OCI-LY3 (cell line): Measurements from ENCODE around the gene TMEM132D.

Source experiments
- H2AFZ ChIP-seq: fragments of 200-600, 300-600 bp; shearing (Covaris generic); 2 replicates; pipeline ENCODE4 v1.6.0; 2014; ENCODE audit warnings: antibody characterized with exemption, low read depth, low read length
- H3K27ac ChIP-seq: fragments of 200-600, 300-600 bp; sonication (generic); 2 replicates; pipeline ENCODE4 v1.5.1; 2014; ENCODE audit warnings: mild to moderate bottlenecking, low read length, moderate library complexity, mixed read lengths
- H3K27me3 ChIP-seq: fragments of 200-600, 300-600 bp; sonication (generic); 2 replicates; pipeline ENCODE4 v1.6.1; 2014; ENCODE audit warnings: low read depth, low read length, mixed read lengths
- H3K36me3 ChIP-seq: fragments of 200-600, 300-600 bp; sonication (generic); replicated peaks from 2 replicates; pipeline ENCODE3; 2014; ENCODE audit warnings: low read depth, low read length, mixed read lengths
- H3K4me1 ChIP-seq: fragments of 300-600, 200-600 bp; sonication (generic); 2 replicates; pipeline ENCODE4 v1.6.1; 2014; ENCODE audit warnings: low read length, mixed read lengths
- H3K4me2 ChIP-seq: fragments of 200-600, 300-600 bp; sonication (generic); 2 replicates; pipeline ENCODE4 v1.6.1; 2014; ENCODE audit warnings: low read length, mixed read lengths
- H3K4me3 ChIP-seq: fragments of 300-600, 200-600 bp; sonication (generic); 2 replicates; pipeline ENCODE4 v1.5.1; 2014; ENCODE audit warnings: antibody characterized with exemption, mild to moderate bottlenecking, low read length, moderate library complexity
- H3K79me2 ChIP-seq: fragments of 300-600, 200-600 bp; shearing (Covaris generic); 2 replicates; pipeline ENCODE4 v1.6.1; 2014; ENCODE audit warnings: mild to moderate bottlenecking, low read length, mixed read lengths
- H3K9ac ChIP-seq: fragments of 300-600, 200-600 bp; shearing (Covaris generic); 2 replicates; pipeline ENCODE4 v1.6.0; 2014; ENCODE audit warnings: mild to moderate bottlenecking, low read length, moderate library complexity
- H3K9me3 ChIP-seq: fragments of 200-600, 300-600 bp; shearing (Covaris generic); 2 replicates; pipeline ENCODE4 v1.6.1; 2014; ENCODE audit warnings: low read length, mixed read lengths; ENCODE audit not compliant: insufficient read depth
- H4K20me1 ChIP-seq: fragments of 200-600, 300-600 bp; sonication (generic); 2 replicates; pipeline ENCODE4 v1.6.1; 2016; ENCODE audit warnings: low read length, mixed read lengths; ENCODE audit not compliant: insufficient read depth
- EZH2phosphoT487 ChIP-seq: fragments of 200-600 bp; shearing (Covaris generic); IDR thresholded peaks from 2 replicates; pipeline ENCODE4 v1.6.1; 2018; ENCODE audit warnings: antibody characterized with exemption, mixed run types, low read depth
- TF ChIP-seq, protein P1 (sequence below): fragments of 200-600, 300-600 bp; sonication (generic); IDR thresholded peaks from 2 replicates; pipeline ENCODE4 v1.5.1; 2014; ENCODE audit warnings: antibody characterized with exemption, low read length, low read depth

Gene TMEM132D

DNA sequence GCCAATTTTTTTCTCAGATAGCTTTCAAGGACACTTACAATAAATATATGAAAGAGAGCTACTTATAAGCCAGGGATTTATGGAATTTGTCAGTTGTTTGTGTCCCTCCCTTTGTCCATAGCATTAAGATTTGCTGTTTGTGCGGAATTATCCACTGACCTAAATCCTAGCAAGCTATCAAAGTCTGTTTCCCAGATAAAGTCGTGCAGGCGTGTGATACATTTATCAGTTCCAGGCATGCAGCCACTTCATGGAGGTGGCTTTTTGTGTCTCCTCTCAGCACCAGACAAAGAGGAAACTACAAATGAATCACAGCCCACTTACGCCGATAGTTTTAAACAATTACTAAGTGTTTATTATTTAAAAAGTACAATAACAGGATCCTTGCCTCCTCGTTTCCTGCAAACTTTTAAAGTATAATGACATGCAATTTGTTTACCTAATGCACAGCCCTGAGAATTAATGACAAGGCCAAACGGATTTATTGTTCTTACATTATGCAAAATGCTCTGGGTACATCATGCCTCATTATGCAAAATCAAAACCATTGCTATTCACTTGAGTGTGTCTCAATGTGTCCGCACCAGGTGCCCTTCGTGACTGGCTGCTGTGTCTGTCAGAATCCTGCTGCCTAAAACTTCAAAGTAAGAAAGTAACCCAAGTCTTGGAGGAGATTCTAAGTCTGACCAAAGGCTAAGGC, 627.3 kb downstream of the TMEM132D start:
- no peak overlapping the region for H3K27ac ChIP-seq
- H3K79me2 ChIP-seq, result no peaks in the 10 kb centered on the region
- H3K9ac ChIP-seq, result no peak overlapping the region
- no peak overlapping the region for H2AFZ ChIP-seq
- no peaks in the 10 kb centered on the region for H3K36me3 ChIP-seq
- TF ChIP-seq, protein P1, sequence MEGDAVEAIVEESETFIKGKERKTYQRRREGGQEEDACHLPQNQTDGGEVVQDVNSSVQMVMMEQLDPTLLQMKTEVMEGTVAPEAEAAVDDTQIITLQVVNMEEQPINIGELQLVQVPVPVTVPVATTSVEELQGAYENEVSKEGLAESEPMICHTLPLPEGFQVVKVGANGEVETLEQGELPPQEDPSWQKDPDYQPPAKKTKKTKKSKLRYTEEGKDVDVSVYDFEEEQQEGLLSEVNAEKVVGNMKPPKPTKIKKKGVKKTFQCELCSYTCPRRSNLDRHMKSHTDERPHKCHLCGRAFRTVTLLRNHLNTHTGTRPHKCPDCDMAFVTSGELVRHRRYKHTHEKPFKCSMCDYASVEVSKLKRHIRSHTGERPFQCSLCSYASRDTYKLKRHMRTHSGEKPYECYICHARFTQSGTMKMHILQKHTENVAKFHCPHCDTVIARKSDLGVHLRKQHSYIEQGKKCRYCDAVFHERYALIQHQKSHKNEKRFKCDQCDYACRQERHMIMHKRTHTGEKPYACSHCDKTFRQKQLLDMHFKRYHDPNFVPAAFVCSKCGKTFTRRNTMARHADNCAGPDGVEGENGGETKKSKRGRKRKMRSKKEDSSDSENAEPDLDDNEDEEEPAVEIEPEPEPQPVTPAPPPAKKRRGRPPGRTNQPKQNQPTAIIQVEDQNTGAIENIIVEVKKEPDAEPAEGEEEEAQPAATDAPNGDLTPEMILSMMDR, result no peak
- TF ChIP-seq EZH2phosphoT487, result no peak
- H3K4me2 ChIP-seq, result no peak overlapping the region
- H3K4me3 ChIP-seq, result no peak overlapping the region
- H3K9me3 ChIP-seq, result no peaks in the 10 kb centered on the region
- H3K4me1 ChIP-seq, result no peaks in the 10 kb centered on the region
- no peaks in the 10 kb centered on the region for H3K27me3 ChIP-seq
- H4K20me1 ChIP-seq, result no peaks in the 10 kb centered on the region

DNA sequence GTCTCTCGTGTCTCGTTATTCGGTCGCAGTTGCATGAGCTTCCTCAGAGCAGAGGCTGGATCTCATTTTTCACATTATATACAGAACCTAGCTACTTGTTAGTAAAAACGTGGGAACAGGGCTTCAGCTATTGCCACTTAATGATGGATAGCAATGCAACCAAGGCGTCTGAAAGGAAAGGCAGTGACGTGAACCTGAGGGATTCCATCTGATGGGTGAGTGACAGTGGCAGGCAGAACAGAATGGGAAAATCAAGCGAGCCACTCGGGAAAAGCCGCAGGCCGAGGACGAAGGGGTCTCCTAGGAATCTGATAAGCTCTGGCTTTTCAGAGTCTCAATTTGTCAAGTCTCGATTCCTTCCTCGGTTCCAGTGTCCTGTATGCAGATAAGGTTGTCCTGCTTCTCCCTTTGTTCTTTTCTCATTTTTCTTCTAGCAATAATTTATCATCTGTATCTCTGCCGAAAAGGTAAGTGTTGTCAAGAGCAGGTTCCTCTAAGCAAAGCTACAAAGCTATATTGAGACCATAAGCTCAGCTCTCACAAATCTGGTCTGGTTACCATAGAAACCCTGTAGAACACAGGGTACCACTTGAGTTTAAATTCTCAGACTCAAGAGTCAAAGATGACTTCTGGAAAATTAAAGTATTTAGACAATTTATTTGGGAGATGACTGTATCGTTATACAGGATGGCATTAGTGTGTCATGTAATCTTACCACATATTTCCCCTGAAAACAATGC, 633.9 kb downstream of the TMEM132D start:
- H3K9ac ChIP-seq, result no peak overlapping the region
- no peaks in the 10 kb centered on the region for H3K4me1 ChIP-seq
- H3K27me3 ChIP-seq, result no peaks in the 10 kb centered on the region
- no peak overlapping the region for H3K27ac ChIP-seq
- H3K4me3 ChIP-seq, result no peak overlapping the region
- H3K36me3 ChIP-seq, result no peaks in the 10 kb centered on the region
- H3K9me3 ChIP-seq, result no peaks in the 10 kb centered on the region
- no peaks in the 10 kb centered on the region for H3K79me2 ChIP-seq
- no peak for TF ChIP-seq EZH2phosphoT487
- TF ChIP-seq, protein P1, result no peak
- no peak overlapping the region for H3K4me2 ChIP-seq
- H2AFZ ChIP-seq, result no peak overlapping the region
- no peaks in the 10 kb centered on the region for H4K20me1 ChIP-seq

DNA sequence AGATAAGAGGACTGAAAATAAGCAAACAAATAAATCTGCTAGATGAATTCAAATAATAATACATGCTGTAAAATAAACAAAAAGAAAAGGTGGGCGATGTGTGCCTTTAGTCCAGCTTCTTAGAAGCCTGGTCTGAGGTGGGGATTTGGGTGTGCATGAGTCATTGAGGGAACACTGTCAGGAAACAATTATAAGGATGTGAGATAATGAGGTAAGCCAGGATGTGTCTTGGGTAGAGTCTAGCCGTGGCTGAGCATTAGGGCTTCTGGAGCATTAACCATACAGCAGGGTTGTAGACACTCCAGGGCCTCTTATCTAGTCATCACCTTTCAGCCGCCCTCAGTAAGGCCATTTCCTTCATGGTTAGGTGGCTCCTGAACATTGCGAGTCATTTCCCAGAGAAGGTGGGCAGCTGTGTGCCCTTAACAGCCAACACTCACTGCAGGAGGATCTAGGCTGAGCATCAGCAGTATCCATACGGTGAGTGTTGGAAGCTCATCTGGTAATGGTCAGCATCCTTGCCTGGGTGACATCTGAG, 645.0 kb downstream of the TMEM132D start:
- no peak overlapping the region for H3K27ac ChIP-seq
- no peak overlapping the region for H3K4me3 ChIP-seq
- H3K27me3 ChIP-seq, result no peaks in the 10 kb centered on the region
- TF ChIP-seq, protein P1, result no peak
- no peak for TF ChIP-seq EZH2phosphoT487
- no peaks in the 10 kb centered on the region for H3K79me2 ChIP-seq
- no peaks in the 10 kb centered on the region for H3K9me3 ChIP-seq
- H3K4me2 ChIP-seq, result no peak overlapping the region
- H4K20me1 ChIP-seq, result no peaks in the 10 kb centered on the region
- no peak overlapping the region for H3K9ac ChIP-seq
- no peaks in the 10 kb centered on the region for H3K36me3 ChIP-seq
- no peaks in the 10 kb centered on the region for H3K4me1 ChIP-seq
- no peak overlapping the region for H2AFZ ChIP-seq

DNA sequence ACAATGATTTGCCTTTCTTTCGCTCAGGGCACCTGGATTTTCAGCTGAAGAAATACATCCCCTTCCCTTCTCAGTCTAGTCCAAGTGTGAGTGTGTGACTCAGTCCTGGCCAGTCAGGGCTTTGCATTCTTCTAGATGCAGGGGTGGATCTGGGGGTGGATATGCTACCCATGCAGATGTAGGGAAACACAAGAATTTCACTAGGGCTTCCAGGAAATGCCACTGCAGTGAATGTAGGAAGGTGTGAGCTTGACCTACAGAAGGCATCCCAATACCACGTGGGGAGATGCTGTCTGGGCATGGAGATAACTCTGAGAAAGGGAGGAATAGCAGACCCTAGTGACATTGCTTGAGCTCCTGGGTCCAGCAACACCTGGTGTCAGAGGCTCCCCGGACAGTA, 646.3 kb downstream of the TMEM132D start:
- H3K79me2 ChIP-seq, result no peaks in the 10 kb centered on the region
- no peak overlapping the region for H3K4me3 ChIP-seq
- H3K9me3 ChIP-seq, result no peaks in the 10 kb centered on the region
- no peak overlapping the region for H3K9ac ChIP-seq
- H3K4me2 ChIP-seq, result no peak overlapping the region
- H3K36me3 ChIP-seq, result no peaks in the 10 kb centered on the region
- H3K27me3 ChIP-seq, result no peaks in the 10 kb centered on the region
- no peak overlapping the region for H3K27ac ChIP-seq
- H3K4me1 ChIP-seq, result no peaks in the 10 kb centered on the region
- no peak overlapping the region for H2AFZ ChIP-seq
- no peaks in the 10 kb centered on the region for H4K20me1 ChIP-seq
- TF ChIP-seq, protein P1, result no peak
